Stimulated activated naive CD8-positive, alpha-beta T cell treated with anti-CD3 and anti-CD28 coated beads, Interleukin-15, amount 100 ng/mL, for 72 hours (primary cell): ENCODE data around the gene GLMN.
"Not testable (repeated sequence)": the region's sequence is repeated elsewhere in the genome, so short reads cannot be mapped to it uniquely, and the experiment has no call there.

ENCODE experiments used
- ATAC-seq: fragments of 150-1000 bp; cut with Tn5 transposase; 2 replicates; pipeline ENCODE4 v1.10.0; 2021; ENCODE audit warnings: mild to moderate bottlenecking, moderate library complexity
- DNase-seq, 2 donors: peaks; one replicate each; pipeline ENCODE4 v3.0.0; 2021 to 2022
- H3K27ac Mint-ChIP-seq, 2 donors: one replicate each; pipeline ENCODE4 v1.8.0; 2022; ENCODE audit warnings: mild to moderate bottlenecking in 2 of 2, mixed read lengths in 2 of 2, moderate library complexity in 2 of 2
- H3K27me3 Mint-ChIP-seq: one replicate; pipeline ENCODE4 v1.8.0; 2022; ENCODE audit warnings: mixed read lengths
- H3K4me1 Mint-ChIP-seq: one replicate; pipeline ENCODE4 v1.8.0; 2022; ENCODE audit warnings: mild to moderate bottlenecking, mixed read lengths
- H3K4me3 Mint-ChIP-seq, 2 donors: one replicate each; pipeline ENCODE4 v1.8.0; 2022; ENCODE audit warnings: mild to moderate bottlenecking in 2 of 2, mixed read lengths in 2 of 2, moderate library complexity in 1 of 2
- H3K9me3 Mint-ChIP-seq, 2 donors: one replicate each; pipeline ENCODE4 v1.8.0; 2022; ENCODE audit warnings: mixed read lengths in 2 of 2

GLMN gene

GRCh38 chr1:92254714-92255113 is 44.1 kb downstream of the GLMN start:
- ATAC-seq, H3K27me3 Mint-ChIP-seq, H3K4me1 Mint-ChIP-seq, H3K27ac Mint-ChIP-seq, H3K4me3 Mint-ChIP-seq, DNase-seq: not testable (repeated sequence)
- peaks cover 19 to 35% of the 10 kb centered on the region in 2 donors for H3K9me3 Mint-ChIP-seq

DNA sequence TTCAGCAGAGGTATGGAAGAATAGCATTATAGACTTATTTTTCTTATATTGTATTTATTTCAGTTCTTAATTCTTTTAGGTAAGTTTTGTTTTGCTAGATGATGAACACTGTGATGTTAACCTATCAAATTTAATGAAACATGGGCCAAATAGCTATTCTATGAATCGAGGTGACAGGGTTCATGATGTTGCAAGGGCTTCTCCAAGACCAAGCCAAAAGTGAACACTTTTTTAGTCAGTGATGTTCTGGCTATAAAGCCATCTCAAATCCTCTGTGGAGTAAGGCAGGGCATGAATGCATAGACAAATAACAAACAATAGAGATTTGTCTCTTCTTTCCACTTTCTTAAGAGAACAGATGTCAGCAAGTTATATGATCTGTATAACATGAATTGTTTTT is 54.4 kb downstream of the GLMN start:
- no peak for ATAC-seq
- DNase-seq = no peak
- Mint-ChIP-seq H3K4me3 (no peak overlapping the region), H3K27me3 (no peaks in the 10 kb centered on the region), H3K9me3 (no peaks in the 10 kb centered on the region), H3K27ac (no peak overlapping the region), H3K4me1 (no peaks in the 10 kb centered on the region)

DNA sequence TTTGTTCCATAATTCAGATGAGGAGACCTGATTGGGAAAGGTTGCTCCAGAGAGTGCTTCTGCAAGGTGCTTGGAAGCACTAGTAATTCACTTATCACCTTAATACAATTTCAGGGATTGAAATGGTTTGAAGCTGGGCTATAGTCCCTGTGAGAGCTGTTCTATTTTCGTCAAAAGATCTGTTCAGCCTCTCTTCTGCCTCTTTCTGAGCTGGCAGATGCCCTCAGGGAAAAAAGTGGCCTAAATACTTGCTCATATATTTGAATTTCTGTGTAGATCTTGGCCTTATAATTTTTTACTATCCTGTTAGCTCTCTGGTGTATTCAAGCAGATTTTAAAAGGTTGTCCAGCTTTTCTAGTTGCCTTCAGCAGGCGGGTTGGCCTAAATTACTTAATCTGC is 58.8 kb downstream of the GLMN start:
- no peaks in the 10 kb centered on the region for H3K4me1 Mint-ChIP-seq
- H3K27ac Mint-ChIP-seq = no peak overlapping the region
- H3K9me3 Mint-ChIP-seq = no peaks in the 10 kb centered on the region
- ATAC-seq (no peak), DNase-seq (no peak)
- H3K4me3 Mint-ChIP-seq = no peak overlapping the region
- H3K27me3 Mint-ChIP-seq = peaks cover 12% of the 10 kb centered on the region

DNA sequence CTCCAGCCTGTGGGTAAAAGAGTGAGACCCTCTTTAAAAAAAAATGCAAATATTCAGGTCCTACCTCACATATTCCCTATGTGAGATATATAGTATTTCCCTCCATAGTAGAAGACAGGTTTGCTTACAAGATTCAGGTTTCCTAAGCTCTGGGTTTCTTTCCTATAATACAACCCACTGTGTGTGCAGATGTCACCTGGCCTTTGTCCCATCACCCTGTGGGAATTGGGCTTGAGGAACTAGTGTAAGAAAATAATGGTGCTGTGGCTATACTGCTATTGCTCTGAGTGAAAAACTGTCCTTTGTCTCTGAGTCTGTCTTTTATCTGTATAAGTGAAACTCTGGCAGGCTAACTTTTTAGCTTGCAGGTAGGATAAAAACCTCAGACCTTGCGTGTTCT is 68.1 kb downstream of the GLMN start:
- ATAC-seq (no peak), DNase-seq (no peak)
- H3K27ac Mint-ChIP-seq = no peak overlapping the region
- no peaks in the 10 kb centered on the region for H3K9me3 Mint-ChIP-seq
- H3K4me1 Mint-ChIP-seq = no peaks in the 10 kb centered on the region
- no peak overlapping the region for H3K4me3 Mint-ChIP-seq
- H3K27me3 Mint-ChIP-seq = no peaks in the 10 kb centered on the region

DNA sequence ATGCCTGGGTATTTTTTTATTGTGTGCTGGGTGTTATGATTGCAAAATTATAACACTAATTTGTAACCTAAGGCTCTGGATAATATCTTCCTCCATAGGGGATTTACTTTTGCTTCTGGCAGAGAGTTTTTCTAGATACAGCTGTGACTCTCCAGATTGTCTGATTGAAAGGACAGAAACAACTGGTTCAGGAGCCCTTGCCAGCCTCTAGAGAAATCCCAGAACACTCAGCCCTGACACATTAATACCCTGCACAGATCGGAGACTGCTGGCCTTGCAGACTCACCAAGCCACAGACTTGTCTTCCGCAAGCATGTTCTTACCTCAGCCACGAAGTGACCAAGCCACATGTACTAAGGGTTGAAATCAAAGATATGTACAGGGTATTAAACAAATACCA is 70.4 kb downstream of the GLMN start:
- ATAC-seq (no peak), DNase-seq (no peak)
- Mint-ChIP-seq H3K27me3 (no peaks in the 10 kb centered on the region), H3K4me3 (no peak overlapping the region), H3K9me3 (no peaks in the 10 kb centered on the region), H3K4me1 (no peaks in the 10 kb centered on the region), H3K27ac (no peak overlapping the region)

DNA sequence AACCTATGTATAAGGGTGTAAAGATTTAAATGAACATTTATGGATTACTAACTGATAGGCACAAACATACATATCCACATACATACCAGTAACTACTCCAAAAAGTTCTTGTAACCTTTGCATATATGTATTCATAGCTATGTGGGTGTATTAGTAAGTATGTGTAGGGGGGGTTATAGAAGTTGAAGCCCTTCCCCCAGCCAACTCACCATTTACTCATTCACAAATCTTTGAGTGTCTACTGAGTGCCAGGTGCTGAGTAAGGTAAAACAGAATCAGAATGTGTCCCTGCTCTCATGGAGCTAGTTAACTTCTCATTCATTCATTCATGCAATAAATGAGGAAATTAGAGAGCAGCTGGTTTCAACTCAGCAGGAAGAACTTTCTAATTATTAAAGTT is 79.8 kb downstream of the GLMN start:
- Mint-ChIP-seq H3K27me3 (no peaks in the 10 kb centered on the region), H3K4me1 (no peaks in the 10 kb centered on the region), H3K27ac (no peak overlapping the region), H3K9me3 (no peaks in the 10 kb centered on the region), H3K4me3 (no peak overlapping the region)
- ATAC-seq = no peak
- DNase-seq = no peak

GRCh38 chr1:92218559-92218958 is 80.2 kb downstream of the GLMN start:
- Mint-ChIP-seq H3K27ac (no peak overlapping the region), H3K27me3 (no peaks in the 10 kb centered on the region), H3K9me3 (no peaks in the 10 kb centered on the region), H3K4me1 (no peaks in the 10 kb centered on the region), H3K4me3 (no peak overlapping the region)
- DNase-seq (no peak), ATAC-seq (no peak)

DNA sequence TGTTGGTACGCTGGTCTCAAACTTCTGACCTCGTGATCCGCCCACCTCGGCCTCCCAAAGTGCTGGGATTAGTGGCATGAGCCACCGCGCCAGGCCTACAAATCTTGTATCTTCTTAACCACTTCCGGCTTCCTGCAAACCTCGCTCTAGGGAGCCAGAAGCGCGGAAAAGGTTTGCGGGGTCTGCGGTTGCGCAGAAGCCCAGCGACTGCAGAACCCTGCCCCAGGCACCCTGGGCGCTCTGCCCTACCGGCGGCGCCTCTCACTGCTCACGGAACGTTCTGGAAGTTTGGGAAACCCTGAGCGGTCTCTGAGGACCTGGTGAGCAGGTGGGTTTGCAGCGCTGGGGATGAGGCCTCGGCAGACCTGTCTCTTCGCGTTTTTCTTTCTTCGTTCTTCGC is 81.1 kb downstream of the GLMN start, which contains the start of gene C1orf146:
C1orf146 (plus strand) TSS at position 195 of the 400 bp plus-strand sequence. CDS start 13,506 bp downstream, outside the sequence.
- H3K9me3 Mint-ChIP-seq = no peaks in the 10 kb centered on the region
- no peaks in the 10 kb centered on the region for H3K27me3 Mint-ChIP-seq
- no peak within 1 kb of the TSS for H3K4me3 Mint-ChIP-seq
- DNase-seq (no peak), ATAC-seq (no peak)
- H3K27ac Mint-ChIP-seq = no peak within 1 kb of the TSS
- no peaks in the 10 kb centered on the region for H3K4me1 Mint-ChIP-seq

DNA sequence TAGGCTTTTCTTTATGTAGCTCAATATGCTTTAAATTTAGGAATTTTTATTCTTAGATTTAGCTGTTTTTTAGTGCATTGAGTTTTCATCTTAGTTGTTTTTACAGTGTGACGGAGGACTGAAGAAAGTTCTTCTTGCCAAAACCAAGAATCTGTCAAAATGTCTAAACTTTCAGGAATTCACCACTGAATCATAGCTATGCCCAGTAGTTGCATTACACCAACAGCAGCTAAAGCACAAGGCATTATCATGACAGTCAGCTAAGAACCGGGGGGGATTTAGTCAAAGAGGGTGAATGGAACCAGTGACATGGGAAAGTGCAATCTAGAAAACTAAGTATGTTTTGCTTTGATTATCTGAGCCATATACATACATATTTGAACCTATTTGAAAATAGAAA is 87.6 kb downstream of the GLMN start:
- Mint-ChIP-seq H3K4me1 (peaks cover 8% of the 10 kb centered on the region), H3K9me3 (no peaks in the 10 kb centered on the region), H3K27me3 (no peaks in the 10 kb centered on the region), H3K27ac (no peak overlapping the region), H3K4me3 (no peak overlapping the region)
- ATAC-seq (no peak), DNase-seq (no peak)

- Mint-ChIP-seq H3K27me3 (no peaks in the 10 kb centered on the region), H3K4me1 (peaks cover 8% of the 10 kb centered on the region), H3K9me3 (no peaks in the 10 kb centered on the region), H3K27ac (no peak overlapping the region), H3K4me3 (no peak overlapping the region)
- ATAC-seq (no peak), DNase-seq (no peak)
These were observed 88.1 kb downstream of the GLMN start for GRCh38 chr1:92210701-92211100.

- DNase-seq = no peak
- Mint-ChIP-seq H3K9me3 (peaks cover 8 to 10% of the 10 kb centered on the region in 2 donors), H3K27ac (no peak overlapping the region), H3K4me3 (no peak overlapping the region), H3K27me3 (no peaks in the 10 kb centered on the region), H3K4me1 (peaks cover 15% of the 10 kb centered on the region)
- ATAC-seq = no peak
These were observed 95.7 kb downstream of the GLMN start for GRCh38 chr1:92203105-92203504.

- ATAC-seq (no peak), DNase-seq (no peak)
- no peaks in the 10 kb centered on the region for H3K27me3 Mint-ChIP-seq
- H3K9me3 Mint-ChIP-seq = peaks cover 8 to 10% of the 10 kb centered on the region in 2 donors
- peaks cover 15% of the 10 kb centered on the region for H3K4me1 Mint-ChIP-seq
- H3K27ac Mint-ChIP-seq = peak overlapping the region in 1 of 2 donors; percentile 70
- no peak overlapping the region for H3K4me3 Mint-ChIP-seq
These were observed 96.8 kb downstream of the GLMN start for GRCh38 chr1:92201973-92202372.
